Iris pigment epithelial cell (primary cell): Measurements from ENCODE around the gene CASK.
A peak's percentile ranks its signal among the peaks of the same experiment; 100 is the strongest.

Experiments used
- DNase-seq: peaks from one replicate; pipeline ENCODE4 v3.0.0-alpha.2; 2011; ENCODE audit warnings: low read depth

The CASK gene

DNA sequence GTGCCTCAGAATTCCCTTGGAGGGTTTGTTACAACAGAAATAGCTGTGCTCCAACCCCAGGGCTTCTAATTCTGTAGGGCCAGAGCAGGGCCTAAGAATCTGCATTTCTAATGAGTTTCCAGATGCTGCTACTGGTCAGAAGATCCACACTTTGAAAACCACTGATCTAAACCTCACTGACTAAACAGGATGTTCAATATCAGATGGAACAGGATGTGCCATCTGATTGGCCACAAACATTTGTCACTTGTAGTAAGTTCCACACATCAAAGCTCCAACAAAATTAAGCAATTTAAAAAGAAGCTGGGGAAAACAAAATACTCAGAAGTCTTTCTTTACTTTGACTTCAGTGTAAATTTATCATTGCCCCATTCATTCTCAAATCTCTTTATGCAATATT is 14.3 kb downstream of the CASK start:
- no peak for DNase-seq

DNA sequence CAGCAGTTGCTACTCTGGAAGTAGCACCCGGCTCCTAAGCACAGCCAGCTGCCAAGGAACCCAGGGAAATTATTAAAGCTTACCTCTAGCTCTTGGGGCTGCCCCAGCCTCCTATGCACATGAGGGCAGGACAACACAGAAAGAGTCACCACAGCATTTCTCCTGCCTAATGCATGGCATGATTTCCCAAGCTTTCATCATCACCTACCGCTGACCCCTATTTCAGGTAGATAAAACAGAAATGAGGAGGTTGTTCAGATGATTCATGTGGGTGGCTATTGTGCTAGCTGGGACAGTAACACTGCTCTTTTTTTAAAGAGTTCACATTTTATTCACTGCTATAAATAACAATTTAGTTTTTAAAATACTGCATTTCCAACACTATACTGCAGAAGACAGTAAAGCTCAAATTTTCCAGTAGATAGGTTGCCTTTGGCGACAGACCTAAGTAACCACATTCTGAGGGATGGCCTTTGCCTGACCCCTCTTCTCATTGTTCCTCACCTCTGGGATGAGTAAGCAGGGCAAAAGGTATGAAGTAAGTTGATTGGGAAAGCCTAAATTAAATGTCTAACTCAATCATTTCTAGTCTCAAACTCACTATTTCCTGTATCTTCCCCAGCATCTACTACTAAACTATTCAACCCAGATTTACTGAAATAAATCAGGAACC is 16.7 kb downstream of the CASK start:
- peak; percentile 49 for DNase-seq

DNA sequence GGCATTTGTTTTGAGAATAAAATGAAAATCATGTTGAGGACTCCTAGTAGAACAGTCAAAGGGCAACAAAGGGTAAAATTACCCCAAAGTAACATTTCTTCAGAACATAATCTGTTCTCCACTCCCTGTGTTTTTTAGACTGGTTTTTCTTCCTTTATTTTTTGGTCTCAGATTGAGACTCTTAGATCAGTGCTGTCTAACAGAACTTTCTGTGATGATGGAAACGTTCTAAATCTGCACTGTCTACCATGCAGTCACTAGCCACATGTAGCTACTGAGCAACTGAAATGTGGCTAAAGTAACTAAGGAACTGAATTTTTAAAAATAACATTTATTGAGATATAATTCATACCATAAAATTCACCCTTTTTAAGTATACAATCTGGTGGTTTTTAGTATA is 19.8 kb downstream of the CASK start:
- DNase-seq = no peak

DNA sequence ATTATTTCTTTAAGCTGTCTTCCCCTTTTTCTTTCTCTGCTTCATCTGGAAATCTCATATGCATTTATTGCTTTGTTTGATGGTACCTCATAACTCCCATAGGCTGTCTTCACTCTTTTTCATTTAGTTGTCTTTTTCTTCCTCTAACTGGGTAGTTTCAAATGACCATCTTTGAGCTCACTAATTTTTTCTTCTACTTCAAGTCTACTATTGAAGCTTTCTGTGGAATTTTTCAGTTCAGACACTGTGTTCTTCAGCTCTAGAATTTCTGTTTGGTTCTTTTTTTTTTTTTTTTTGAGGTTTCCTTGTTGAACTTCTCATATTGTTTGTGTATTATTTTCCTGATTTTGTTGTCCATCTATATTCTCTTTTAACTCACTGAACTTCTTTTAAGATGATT is 23.0 kb downstream of the CASK start:
- no peak for DNase-seq

DNA sequence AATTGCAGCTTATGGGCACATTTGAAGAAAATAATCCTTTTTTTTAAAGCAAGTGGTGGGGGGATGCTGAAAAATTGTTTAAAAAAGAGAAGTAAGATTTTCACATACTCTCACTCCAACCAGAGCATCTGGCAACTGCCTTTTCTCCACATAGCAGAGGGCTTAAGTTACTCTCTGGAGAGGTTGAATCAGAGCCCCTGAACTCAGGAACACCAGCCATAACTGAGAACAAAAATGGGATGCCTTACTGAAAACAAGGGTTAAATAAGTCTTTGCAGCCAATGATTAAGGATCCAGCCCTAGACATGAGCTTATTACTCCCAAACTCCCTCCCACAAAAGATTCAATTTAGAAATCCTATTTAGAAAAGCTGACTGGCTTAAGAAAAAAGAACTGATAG is 27.5 kb downstream of the CASK start:
- DNase-seq = peak; percentile 24

DNA sequence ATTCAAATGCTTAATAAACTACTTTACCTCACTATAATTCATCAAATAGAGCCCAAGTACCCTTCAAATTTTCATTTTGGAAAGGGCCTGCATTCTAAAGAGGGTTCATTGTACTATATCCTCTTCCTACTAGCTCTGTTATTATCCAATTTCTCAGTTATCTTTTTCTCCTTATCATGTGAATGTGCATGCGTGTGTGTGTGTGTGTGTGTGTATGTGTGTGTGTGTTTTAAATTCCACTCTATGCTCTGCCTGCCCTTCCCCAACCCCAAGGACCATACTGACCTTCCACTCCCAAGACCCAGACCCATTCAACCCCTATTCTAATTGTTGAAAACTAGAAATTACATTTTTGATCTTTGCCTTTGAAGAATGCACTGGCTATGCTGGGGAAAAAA is 33.3 kb downstream of the CASK start:
- DNase-seq = no peak

DNA sequence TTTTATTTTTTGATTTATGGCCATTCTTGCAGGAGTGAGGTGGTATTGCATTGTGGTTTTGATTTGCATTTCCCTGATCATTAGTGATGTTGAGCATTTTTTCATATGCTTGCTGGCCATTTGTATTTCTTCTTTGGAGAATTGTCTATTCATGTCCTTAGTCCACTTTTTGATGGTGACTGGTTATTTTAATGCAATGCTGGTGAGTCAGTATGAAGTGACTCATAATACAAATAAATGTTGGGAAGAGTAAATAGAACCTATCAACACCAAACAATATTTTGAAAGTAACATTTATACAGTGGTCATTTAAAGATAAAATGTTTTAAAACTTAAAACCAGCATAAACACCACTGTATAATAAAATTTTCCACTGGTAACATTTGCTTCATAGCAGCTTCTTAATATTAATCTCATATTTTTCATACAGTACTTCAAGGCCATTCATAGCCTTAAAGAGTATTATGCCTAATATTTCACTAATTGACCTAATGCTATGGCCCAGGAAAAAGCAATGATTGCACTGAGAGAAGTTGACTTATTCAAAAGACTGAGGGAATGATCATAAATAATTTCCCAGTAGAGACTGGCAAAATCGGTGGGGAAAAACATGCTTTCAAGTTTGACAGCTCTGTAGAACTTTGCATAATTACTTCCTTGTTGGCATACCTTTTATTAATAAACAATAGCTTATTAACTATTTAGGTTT is 33.9 kb downstream of the CASK start:
- DNase-seq = peak; percentile 40

DNA sequence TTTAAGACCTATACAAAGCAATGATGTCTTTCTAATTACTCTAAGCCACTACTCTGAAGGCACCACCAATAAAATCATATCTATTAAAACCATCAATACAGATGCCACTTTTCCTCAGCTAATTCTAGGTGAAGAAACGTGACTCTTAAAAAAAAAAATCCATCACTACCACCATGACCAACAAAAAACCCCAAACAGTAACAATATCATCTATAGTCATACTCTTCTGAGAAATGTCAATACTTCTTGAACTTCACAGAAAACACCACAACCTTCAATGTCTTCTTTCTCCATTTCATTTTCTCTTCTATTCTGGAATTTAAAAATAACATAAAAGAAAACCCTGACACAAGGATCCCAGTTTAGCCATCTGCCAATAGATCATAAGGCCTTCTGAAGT is 35.7 kb downstream of the CASK start:
- DNase-seq = no peak

DNA sequence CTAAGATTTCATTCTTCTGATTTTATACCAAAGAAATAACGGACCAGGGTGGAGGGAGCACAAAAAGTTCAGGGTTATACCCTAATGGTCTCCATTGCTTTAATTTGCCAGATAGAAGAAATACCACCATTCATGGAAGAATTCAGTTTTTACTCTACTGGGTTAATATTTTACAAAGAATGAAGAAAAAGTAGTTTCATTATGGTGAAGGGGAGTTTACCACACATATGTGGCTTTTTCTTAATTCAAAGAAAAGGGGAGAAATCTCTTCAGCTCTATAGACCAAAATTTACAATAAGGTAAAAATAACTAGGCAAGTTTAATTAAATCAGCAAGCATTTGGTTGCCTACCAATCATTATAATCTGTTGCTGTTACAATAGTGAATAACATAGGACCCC is 37.6 kb downstream of the CASK start:
- no peak for DNase-seq

DNA sequence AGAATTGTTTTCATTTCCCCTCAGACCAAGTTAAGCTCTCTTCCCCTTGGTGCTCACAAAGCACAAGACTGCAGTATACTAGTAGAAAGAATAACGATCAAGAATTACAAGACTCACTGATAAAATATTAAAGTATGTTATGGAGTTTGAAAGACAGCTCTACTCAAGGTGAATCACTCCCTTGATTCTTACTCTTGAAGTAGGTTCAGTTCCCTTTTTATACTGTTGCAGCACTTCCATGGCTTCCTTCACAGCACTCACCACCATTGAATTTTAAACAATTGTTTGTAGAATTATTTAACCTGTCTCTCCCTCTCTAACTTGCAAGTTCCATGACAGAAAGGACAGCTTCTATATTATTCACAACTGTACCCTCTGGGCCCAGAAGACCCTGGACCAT is 42.2 kb downstream of the CASK start:
- no peak for DNase-seq

DNA sequence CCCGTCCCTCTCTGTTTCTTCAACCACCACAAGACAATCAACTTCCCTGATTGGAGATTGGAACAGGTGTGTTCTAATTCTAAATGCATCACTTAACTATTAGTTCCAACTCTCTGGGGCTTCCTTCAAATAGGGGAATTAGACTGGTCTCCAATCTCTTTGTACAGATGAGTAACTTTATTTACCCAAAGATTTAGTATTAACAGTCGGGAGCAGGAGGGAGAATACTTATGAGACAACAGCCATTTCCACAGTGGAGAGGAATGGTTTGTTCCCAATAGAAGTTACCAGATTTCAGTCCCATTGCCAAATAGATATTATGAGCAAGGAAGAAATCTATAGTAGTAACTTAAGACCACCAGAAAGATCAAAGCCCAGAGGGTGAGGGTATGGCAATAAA is 46.2 kb downstream of the CASK start:
- no peak for DNase-seq

DNA sequence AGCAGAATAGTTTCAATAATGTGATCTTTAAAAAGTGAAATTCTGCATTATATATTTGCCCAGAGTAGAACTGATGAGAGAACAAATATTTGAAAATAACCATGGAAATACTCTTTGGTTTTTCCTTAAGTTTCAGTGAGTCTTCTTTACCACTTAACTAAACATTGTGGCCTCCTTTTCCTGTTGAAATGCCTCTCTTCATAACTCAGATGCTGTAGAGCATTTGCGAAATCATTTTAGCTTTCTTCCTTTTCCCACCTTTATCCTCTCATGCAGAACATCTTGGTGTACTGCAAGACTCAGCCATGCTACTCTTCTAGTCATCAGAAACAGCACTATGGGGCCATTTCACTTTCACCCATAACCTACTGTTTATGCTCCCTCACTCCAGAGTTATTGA is 48.2 kb downstream of the CASK start:
- DNase-seq = peak; percentile 41

DNA sequence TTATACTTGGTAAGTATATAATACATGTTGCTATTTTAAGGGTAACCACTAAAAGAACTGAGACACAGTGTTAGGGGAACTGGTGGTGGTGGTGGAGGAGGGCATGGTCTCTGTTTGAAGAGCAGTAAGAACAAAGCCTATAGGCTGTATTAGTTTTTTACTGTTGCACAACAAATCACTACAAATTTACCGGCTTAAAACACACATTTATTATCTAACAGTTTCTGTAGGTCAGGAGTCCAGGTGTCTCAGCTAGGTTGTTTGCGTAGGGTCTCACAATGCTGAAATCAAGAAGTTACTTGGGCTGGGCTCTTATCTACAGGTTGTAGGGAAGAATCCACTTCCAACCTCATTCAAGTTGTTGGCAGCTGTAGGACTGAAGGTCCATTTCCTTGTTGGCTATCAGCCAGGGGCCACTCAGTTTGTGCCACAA is 52.6 kb downstream of the CASK start:
- DNase-seq = no peak

DNA sequence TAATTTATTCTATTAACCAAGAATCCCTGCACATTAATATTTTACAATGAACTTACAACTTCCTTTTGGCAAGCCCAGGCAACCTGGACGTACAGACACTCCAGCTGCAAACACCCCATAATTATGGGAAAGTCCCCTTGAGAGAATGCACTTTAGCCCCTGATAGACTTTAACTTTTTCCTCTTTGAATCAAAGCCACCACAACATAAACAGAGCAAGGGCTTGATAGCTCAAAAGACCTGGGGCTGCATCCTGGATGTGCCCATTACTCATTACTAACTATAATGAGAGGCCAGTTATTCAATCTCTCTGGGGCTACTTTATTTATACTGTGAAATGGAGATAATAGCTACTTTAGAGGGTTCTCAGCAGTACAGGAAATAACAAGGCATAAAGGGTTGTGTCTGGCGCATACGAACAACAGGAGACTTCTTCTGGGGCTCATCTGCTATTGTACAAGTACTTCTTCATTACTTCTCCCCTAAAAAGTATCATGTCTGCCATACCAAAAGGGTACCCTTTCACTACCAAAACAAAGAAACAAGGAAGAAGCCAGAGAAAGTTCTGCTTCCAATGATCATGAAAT is 54.9 kb downstream of the CASK start:
- no peak for DNase-seq

DNA sequence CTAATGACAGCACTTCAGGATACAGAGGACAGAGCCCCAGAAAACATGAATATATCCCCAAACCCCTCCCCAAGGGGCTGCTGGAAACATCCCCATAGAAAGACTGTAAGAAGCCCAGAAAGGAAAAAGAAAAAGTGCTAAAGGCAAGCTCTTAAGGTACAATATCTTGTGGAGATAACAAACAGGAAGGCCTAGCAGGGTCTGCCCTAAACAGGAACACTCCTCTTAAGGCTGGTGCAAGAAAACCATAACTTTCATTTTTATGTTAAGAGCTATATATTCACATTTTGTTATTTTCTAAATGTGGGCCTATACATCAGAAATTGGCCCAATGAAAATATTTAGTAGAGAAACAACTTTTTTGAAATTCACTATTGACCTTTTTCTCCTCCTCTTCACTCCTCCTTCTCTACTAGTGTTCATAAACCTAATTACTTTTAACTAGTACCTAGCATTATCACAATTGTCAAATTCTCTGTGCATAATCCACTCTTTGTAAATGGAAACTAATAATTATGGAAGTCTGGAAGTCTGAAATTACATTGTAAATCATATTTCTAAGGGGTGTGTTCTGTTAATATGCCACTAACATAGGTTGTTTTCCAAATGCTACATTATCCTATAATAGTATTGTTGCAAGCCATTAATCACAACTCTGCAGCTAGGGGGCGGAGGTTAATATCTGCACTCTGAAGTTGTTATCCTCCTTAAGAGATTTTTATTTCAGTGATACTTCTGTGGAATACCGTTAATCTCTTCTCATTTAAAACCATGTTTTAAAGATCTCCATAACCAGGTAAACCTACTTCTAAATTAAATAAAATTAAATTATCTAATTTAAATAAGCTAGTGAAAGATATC is 59.8 kb downstream of the CASK start:
- no peak for DNase-seq

DNA sequence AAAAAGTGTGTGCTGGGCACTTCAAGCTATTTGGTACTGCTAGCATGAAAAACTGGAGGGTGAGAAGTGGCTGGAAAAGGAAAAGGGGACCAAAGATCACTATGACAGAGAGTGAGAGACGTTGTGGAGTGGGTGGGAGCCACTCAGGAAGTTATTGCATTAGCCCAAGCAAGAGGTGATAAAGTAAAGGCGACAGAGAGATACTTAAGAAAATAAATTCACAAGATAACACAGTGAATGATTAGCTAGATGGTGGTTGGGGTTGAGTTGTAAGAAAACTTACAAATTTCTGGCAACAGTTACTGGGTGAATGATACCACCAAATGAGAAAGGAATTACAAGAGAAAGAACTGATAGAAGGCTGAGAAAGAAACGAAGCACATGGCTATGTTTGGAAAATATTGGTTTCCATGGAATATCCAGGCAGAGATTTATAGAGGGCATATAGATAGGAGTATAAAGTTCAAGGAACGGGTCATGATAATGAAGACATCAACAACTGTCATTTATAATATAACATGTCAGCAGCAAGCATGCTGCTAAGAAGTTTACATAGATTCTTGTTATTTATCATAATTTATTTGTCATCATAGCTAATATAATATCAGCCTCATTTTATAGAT is 60.7 kb downstream of the CASK start:
- no peak for DNase-seq

DNA sequence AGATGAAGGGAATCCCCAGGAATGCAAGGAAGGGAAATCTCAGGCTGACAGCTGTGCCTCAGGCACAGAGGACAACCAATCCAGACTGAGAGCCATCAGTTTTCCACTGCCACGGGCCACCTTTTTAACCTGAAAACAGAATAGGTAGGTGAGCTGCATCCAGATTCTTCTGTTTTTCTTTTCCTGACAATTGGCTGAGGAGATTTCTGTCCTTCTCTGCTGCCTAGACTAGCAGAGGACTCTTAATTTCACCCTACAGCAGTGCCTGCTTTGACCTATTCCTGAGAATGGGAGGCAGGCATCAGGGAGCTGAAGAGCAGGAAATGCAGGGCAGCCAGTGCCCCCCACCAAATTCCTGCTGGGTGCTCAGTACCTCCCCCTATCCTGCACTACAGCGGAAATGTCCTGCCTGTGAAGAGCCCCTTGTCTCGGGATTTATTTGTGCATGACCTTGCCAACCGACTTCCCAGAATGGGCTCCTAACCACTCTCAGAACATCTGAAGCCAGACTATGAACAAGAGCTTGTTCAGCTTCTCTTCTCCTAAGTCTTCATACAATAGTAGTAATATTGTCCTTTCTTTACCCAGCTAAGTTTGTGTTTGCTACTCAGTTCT is 65.1 kb downstream of the CASK start:
- DNase-seq = no peak

DNA sequence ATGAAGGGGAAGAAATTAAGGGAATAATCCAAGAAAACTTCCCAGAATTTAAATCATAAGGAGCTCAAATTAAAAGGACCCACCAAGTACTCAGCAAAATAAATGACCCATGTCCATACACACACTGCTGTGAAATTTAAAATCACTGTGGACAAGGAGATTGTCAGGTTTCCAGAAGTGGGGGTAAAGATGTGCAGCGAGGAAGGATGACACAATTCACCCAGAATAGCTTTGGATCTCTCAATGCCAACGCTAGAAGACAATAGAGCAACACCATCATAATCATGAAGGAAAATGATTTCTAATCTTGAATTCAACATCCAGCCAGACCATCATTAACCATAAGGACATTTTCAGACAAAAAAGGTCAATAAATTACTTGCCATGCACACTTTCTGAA is 65.7 kb downstream of the CASK start:
- no peak for DNase-seq

DNA sequence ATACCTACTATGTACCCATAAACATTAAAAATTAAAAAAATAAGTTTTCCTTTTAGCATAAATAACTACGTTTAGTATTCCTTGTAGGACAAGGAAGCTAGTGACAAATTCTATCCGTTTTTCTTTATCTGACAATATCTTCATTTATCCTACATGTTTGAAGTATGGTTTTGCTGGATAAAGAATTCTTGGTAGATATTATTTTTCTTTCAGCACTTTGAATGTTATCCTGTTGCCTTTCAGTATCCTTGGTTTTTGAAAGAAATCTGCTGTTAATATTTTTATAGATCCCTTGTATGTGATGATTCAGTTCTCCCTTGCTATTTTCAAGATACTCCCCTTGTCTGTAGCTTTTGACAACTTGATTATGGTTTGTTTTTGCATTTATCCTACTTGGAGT is 76.6 kb downstream of the CASK start:
- no peak for DNase-seq

DNA sequence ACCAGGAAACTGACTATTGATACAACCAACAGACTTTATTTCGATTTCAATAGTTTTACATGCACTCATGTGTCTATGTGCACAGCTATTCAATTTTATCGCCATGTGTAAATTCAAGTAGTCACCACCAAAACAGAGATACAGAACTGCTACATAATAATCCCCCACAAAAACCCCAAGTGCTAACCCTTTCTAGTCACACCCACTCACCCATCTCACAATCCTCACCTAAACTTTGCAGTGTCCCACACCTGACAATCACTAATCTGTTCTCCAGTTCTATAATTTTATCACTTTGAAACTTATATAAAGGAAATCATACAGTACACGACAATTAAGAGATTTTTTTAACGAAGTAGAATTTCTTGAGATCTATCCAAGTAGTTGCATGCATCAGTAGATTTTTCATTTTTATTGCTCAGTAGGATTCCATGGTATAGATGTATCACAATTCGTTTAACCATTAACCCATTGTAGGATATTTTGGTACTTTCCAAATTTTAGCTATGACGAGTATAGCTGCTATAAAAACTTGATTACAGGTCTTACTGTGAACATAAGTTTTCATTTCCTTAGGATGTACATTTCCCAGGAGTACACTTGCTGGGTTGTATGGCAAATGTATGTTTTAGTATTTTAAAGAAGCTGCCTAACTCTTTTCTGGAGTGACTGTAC is 85.9 kb downstream of the CASK start:
- no peak for DNase-seq

DNA sequence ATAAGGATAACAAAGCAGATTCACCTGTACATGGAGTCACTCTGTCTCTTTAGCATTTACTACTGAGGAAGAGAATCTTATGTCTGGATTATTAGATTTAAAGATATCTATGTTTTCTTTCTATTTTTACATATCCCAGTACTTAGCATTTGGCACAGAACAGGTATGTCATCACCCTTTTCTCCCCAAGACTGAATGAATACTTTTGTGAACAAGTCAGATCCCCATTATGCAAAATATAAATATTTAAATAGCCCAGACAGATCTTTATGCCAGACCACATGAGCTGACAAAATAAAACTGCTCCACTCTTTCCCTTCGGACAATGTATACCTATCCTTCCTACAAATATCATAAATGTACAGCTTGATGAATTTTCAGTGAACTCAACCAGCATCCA is 94.5 kb downstream of the CASK start:
- DNase-seq = peak; percentile 27
